ENCODE data around the gene KCNMA1. TPM values are rescaled to one million over a fixed set of nuclear protein-coding genes. Genes with fewer than 3 reads are reported as not detected.

KCNMA1 gene
- total RNA-seq, 1 donor from 2014 or later: 30.1 TPM

DNA sequence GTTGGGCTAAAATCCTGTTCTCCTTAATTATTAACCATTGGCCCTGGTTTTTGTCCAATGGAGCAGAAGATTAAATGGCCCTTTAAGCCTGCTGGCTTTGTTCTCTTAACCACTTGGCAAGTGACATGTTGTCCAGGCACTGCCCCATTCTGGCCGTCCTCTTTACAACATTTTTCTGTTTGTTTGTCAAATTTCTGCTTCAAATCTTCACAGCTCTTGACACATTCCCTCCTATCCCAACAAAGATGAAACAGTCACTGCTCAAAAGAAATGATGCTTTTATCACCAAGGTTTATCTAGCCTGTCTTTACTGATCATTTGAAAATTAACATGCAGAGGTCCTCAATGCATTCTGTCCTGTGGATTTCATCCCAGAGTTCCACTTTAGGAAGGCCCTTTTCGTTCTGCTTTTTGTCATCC is 700.4 kb downstream of the KCNMA1 start:
- Mint-ChIP-seq H3K36me3 (no peaks in the 10 kb centered on the region), H3K9me3 (no peaks in the 10 kb centered on the region), H3K27me3 (peaks cover 59% of the 10 kb centered on the region), H3K27ac (peak overlapping the region; percentile 8), H3K4me1 (ENCODE audit: unreplicated experiment) (peaks cover 29% of the 10 kb centered on the region), H3K4me3 (no peak overlapping the region)
- TF ChIP-seq, protein P1, sequence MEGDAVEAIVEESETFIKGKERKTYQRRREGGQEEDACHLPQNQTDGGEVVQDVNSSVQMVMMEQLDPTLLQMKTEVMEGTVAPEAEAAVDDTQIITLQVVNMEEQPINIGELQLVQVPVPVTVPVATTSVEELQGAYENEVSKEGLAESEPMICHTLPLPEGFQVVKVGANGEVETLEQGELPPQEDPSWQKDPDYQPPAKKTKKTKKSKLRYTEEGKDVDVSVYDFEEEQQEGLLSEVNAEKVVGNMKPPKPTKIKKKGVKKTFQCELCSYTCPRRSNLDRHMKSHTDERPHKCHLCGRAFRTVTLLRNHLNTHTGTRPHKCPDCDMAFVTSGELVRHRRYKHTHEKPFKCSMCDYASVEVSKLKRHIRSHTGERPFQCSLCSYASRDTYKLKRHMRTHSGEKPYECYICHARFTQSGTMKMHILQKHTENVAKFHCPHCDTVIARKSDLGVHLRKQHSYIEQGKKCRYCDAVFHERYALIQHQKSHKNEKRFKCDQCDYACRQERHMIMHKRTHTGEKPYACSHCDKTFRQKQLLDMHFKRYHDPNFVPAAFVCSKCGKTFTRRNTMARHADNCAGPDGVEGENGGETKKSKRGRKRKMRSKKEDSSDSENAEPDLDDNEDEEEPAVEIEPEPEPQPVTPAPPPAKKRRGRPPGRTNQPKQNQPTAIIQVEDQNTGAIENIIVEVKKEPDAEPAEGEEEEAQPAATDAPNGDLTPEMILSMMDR (conservative IDR thresholded peaks at IDR 0.05): no peak
- DNase-seq (ENCODE audit: extremely low spot score, unreplicated experiment): no peak

DNA sequence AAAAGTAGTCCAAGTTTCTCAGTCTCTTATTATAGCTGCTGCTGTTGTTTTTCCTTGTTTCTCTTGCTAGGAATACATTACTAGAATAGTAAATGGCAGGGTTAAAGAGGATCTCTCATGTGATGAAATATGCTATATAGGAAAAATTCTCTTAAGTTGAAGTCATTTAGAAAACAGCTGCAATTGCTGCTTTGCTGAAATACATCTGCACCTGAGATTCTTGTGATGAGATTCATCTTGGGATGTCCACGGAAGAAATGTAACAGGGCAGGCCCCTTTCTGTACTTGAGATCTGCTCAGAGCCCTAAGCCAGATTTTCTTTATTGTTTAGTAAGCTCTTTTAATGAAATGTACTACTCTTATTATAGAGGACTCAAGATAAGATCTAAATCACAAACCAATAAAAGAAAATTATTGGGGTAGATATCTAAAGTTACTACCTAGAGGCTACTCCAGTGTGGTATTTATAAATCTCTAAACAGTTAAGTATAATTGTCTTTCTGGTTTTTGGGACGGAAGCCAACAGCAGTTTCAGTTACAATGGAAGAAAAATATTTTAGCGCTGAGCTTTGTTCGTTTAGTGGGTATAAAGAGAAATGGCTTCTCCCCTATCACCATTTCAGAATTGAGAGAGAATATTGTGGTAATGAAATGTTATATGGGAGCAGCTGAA is 701.5 kb downstream of the KCNMA1 start:
- Mint-ChIP-seq H3K4me3 (no peak overlapping the region), H3K36me3 (no peaks in the 10 kb centered on the region), H3K27me3 (peaks cover 55% of the 10 kb centered on the region), H3K9me3 (no peaks in the 10 kb centered on the region), H3K27ac (peak overlapping the region; percentile 8), H3K4me1 (ENCODE audit: unreplicated experiment) (peaks cover 29% of the 10 kb centered on the region)
- TF ChIP-seq, protein P1 (conservative IDR thresholded peaks at IDR 0.05): no peak
- no peak for DNase-seq (ENCODE audit: extremely low spot score, unreplicated experiment)

DNA sequence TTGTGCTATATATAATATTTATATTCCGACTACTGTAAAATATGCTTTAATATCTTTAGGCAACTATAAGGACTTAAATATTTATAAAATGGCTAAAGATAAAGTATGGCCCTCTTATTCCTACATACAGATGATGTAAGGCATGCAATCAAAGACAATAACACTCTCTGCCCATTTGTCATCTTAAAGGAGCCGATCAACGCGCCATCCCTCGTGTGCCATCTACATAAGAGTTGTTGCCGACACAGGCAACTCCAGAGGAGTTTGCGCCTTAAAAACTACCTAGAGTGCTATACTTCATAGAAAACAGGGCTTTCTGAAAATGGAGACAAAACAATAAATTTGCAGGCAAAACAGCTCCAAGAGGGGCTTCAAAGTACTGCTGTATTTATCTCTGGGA is 709.0 kb downstream of the KCNMA1 start:
- TF ChIP-seq, protein P1 (conservative IDR thresholded peaks at IDR 0.05): no peak
- no peak overlapping the region for H3K27ac Mint-ChIP-seq
- H3K36me3 Mint-ChIP-seq: peaks cover 3% of the 10 kb centered on the region
- H3K9me3 Mint-ChIP-seq: no peaks in the 10 kb centered on the region
- peaks cover 6% of the 10 kb centered on the region for H3K4me1 Mint-ChIP-seq (ENCODE audit: unreplicated experiment)
- no peak for DNase-seq (ENCODE audit: extremely low spot score, unreplicated experiment)
- no peak overlapping the region for H3K4me3 Mint-ChIP-seq
- H3K27me3 Mint-ChIP-seq: peaks cover 24% of the 10 kb centered on the region

DNA sequence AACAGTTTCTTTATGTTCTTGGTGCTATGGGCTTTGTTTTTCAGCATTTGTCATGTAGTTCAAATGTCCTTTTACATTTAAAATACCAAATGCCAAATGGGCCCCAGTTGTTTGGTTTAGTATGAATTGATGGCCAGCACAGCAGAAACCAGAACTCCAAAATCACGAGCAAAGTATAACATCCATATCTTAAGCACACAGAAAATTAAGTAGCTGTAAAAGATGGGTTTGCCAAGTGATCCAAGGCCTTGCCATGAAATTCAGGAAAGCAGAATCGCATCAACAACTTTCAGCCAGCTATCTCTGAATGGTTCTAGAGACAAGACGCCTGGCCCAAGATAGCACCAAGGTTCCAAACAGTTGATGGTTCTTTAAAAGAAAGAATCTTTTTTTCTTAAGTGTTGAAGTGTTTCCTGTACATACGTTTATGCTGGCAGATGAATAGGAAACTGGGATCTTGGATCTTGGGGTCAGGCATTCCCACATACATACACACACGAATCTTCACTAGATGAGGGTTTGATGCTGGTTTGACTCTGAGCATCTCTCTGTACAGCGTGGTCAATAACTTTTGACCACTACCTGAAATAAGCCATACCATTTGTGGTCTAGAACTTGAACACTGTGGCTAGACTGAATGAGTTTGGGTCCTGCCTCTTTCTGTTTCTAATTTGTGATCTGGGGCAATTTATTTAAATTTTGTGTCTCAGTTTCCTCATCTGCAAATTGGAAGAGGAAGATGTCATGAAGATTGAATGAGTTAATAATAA is 711.8 kb downstream of the KCNMA1 start:
- DNase-seq (ENCODE audit: extremely low spot score, unreplicated experiment): no peak
- TF ChIP-seq, protein P1 (conservative IDR thresholded peaks at IDR 0.05): no peak
- Mint-ChIP-seq H3K27me3 (peaks cover 23% of the 10 kb centered on the region), H3K27ac (no peak overlapping the region), H3K4me1 (ENCODE audit: unreplicated experiment) (peaks cover 17% of the 10 kb centered on the region), H3K4me3 (no peak overlapping the region), H3K36me3 (peaks cover 3% of the 10 kb centered on the region), H3K9me3 (no peaks in the 10 kb centered on the region)

DNA sequence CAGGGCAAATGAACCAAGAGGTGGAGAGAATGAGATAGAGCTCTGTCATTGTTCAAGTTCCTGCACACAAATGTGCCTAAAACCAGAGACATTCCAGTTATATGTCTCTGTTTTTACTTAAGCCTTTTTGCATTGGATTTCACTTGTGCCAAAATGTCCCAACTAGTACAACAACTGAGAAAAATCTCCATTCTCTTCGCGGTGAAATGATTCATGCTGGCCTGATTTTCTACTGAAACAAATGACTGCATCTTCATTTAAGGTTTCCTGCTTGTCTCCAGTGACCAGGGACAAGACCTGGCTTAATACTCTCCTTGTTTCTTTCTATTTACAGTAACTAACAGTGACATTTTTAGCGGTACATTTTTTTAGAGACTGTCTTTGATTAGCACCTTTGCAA is 714.9 kb downstream of the KCNMA1 start:
- Mint-ChIP-seq H3K27ac (no peak overlapping the region), H3K27me3 (peaks cover 14% of the 10 kb centered on the region), H3K4me1 (ENCODE audit: unreplicated experiment) (peaks cover 17% of the 10 kb centered on the region), H3K36me3 (no peaks in the 10 kb centered on the region), H3K9me3 (no peaks in the 10 kb centered on the region), H3K4me3 (no peak overlapping the region)
- DNase-seq (ENCODE audit: extremely low spot score, unreplicated experiment): no peak
- TF ChIP-seq, protein P1 (conservative IDR thresholded peaks at IDR 0.05): no peak
